HUES6 (cell line): Measurements from ENCODE around the gene DBN1.

ENCODE experiments used
- H3K27ac ChIP-seq: 2 replicates; pipeline ENCODE4 v1.7.0; 2013; ENCODE audit warnings: low read depth, mild to moderate bottlenecking, low read length, inconsistent platforms
- H3K27me3 ChIP-seq: 2 replicates; pipeline ENCODE4 v1.6.1; 2013; ENCODE audit warnings: low read length; ENCODE audit not compliant: control insufficient read depth, insufficient read depth
- H3K36me3 ChIP-seq: 2 replicates; pipeline ENCODE4 v1.6.1; 2013; ENCODE audit warnings: low read length; ENCODE audit not compliant: control insufficient read depth, insufficient read depth
- H3K4me1 ChIP-seq: 2 replicates; pipeline ENCODE4 v1.6.1; 2013; ENCODE audit warnings: low read length; ENCODE audit not compliant: control insufficient read depth, insufficient read depth
- H3K4me3 ChIP-seq: 2 replicates; pipeline ENCODE4 v1.5.1; 2013; ENCODE audit warnings: low read depth, low read length
- H3K9ac ChIP-seq: one replicate; pipeline ENCODE4 v1.6.1; 2013; ENCODE audit warnings: mild to moderate bottlenecking, low read length
- H3K9me3 ChIP-seq: 2 replicates; pipeline ENCODE4 v1.6.1; 2013; ENCODE audit warnings: low read depth, low read length; ENCODE audit not compliant: control insufficient read depth, insufficient read depth

Gene DBN1

GRCh38 chr5:177473443-177474001 lies at the start of gene DBN1:
Gene DBN1, minus strand, starts transcription at chr5:177473634. Its CDS starts 113 bp downstream, at chr5:177473521.
- Histone ChIP-seq H3K27ac (peak within 1 kb of the TSS; percentile 92), H3K4me1 (peaks cover 64% of the 10 kb centered on the region), H3K27me3 (no peaks in the 10 kb centered on the region), H3K9ac (peak within 1 kb of the TSS; percentile 96), H3K9me3 (no peaks in the 10 kb centered on the region), H3K4me3 (peak within 1 kb of the TSS; percentile 92), H3K36me3 (peaks cover 34% of the 10 kb centered on the region)

GRCh38 chr5:177520916-177521513 lies 47.6 kb upstream of the DBN1 start:
- H3K4me1 ChIP-seq, result peaks cover under 1% of the 10 kb centered on the region; the same call in 1 of the 2 replicates
- peaks cover 66% of the 10 kb centered on the region for H3K36me3 ChIP-seq
- no peak overlapping the region for H3K4me3 ChIP-seq
- H3K9ac ChIP-seq, result no peak overlapping the region
- no peaks in the 10 kb centered on the region for H3K9me3 ChIP-seq
- H3K27me3 ChIP-seq, result no peaks in the 10 kb centered on the region
- H3K27ac ChIP-seq, result no peak overlapping the region

- H3K36me3 ChIP-seq, result peaks cover 66% of the 10 kb centered on the region
These were observed 46.8 kb upstream of the DBN1 start for GRCh38 chr5:177520271-177520670.

GRCh38 chr5:177519463-177520235 lies 46.2 kb upstream of the DBN1 start:
- Histone ChIP-seq H3K4me3 (no peak overlapping the region), H3K4me1 (peaks cover 6% of the 10 kb centered on the region; the same call in 1 of the 2 replicates), H3K36me3 (peaks cover 66% of the 10 kb centered on the region), H3K9me3 (no peaks in the 10 kb centered on the region), H3K27ac (no peak overlapping the region), H3K9ac (no peak overlapping the region), H3K27me3 (no peaks in the 10 kb centered on the region)

More at GRCh38 chr5:177520271-177520670, 46.8 kb upstream of the DBN1 start:
- no peak overlapping the region for H3K9ac ChIP-seq
- no peaks in the 10 kb centered on the region for H3K27me3 ChIP-seq
- H3K9me3 ChIP-seq, result no peaks in the 10 kb centered on the region
- H3K4me1 ChIP-seq, result peaks cover 6% of the 10 kb centered on the region; the same call in 1 of the 2 replicates
- no peak overlapping the region for H3K4me3 ChIP-seq
- no peak overlapping the region for H3K27ac ChIP-seq

- H3K36me3 ChIP-seq, result peaks cover 72% of the 10 kb centered on the region
- peaks cover 6% of the 10 kb centered on the region; the same call in 1 of the 2 replicates for H3K4me1 ChIP-seq
- H3K9ac ChIP-seq, result peak within 1 kb of the TSS; percentile 98
- no peaks in the 10 kb centered on the region for H3K27me3 ChIP-seq
- no peaks in the 10 kb centered on the region for H3K9me3 ChIP-seq
- H3K27ac ChIP-seq, result peak within 1 kb of the TSS; percentile 59; the same call in 1 of the 2 replicates
- H3K4me3 ChIP-seq, result peak within 1 kb of the TSS; percentile 97
These were observed 43.5 kb upstream of the DBN1 start, which contains the start of gene DDX41 for GRCh38 chr5:177516601-177517568. Gene DDX41, minus strand, starts transcription at chr5:177516961. Its CDS starts 16 bp downstream, at chr5:177516945.

GRCh38 chr5:177515580-177515979 lies 42.1 kb upstream of the DBN1 start:
- no peaks in the 10 kb centered on the region for H3K27me3 ChIP-seq
- H3K4me3 ChIP-seq, result peak overlapping the region; percentile 97
- H3K4me1 ChIP-seq, result peaks cover 8% of the 10 kb centered on the region; the same call in 1 of the 2 replicates
- peak overlapping the region; percentile 98 for H3K9ac ChIP-seq
- H3K36me3 ChIP-seq, result peaks cover 72% of the 10 kb centered on the region
- no peak overlapping the region for H3K27ac ChIP-seq
- H3K9me3 ChIP-seq, result no peaks in the 10 kb centered on the region

GRCh38 chr5:177514541-177514940 lies 41.1 kb upstream of the DBN1 start:
- Histone ChIP-seq H3K9ac (no peak overlapping the region), H3K4me1 (peaks cover 16% of the 10 kb centered on the region), H3K4me3 (no peak overlapping the region), H3K9me3 (no peaks in the 10 kb centered on the region), H3K36me3 (peaks cover 64% of the 10 kb centered on the region), H3K27ac (no peak overlapping the region), H3K27me3 (no peaks in the 10 kb centered on the region)

- Histone ChIP-seq H3K9me3 (no peaks in the 10 kb centered on the region), H3K4me1 (peaks cover 25% of the 10 kb centered on the region), H3K27me3 (no peaks in the 10 kb centered on the region), H3K27ac (no peak overlapping the region), H3K9ac (no peak overlapping the region), H3K36me3 (peaks cover 57% of the 10 kb centered on the region), H3K4me3 (no peak overlapping the region)
These were observed 40.1 kb upstream of the DBN1 start for GRCh38 chr5:177513500-177513899.

- Histone ChIP-seq H3K27ac (no peak overlapping the region), H3K27me3 (no peaks in the 10 kb centered on the region), H3K4me3 (no peak overlapping the region), H3K9me3 (no peaks in the 10 kb centered on the region), H3K9ac (no peak overlapping the region), H3K36me3 (peaks cover 57% of the 10 kb centered on the region), H3K4me1 (peaks cover 25% of the 10 kb centered on the region)
These were observed 39.4 kb upstream of the DBN1 start for GRCh38 chr5:177512736-177513380.
